ENCODE results near the gene PDE11A. TPM values are rescaled to one million over a fixed set of nuclear protein-coding genes. Genes with fewer than 3 reads are reported as not detected.

PDE11A gene
- total RNA-seq, 6 experiments from 2014 or later = 1.2 to 9.4 (median 6.3) TPM

DNA sequence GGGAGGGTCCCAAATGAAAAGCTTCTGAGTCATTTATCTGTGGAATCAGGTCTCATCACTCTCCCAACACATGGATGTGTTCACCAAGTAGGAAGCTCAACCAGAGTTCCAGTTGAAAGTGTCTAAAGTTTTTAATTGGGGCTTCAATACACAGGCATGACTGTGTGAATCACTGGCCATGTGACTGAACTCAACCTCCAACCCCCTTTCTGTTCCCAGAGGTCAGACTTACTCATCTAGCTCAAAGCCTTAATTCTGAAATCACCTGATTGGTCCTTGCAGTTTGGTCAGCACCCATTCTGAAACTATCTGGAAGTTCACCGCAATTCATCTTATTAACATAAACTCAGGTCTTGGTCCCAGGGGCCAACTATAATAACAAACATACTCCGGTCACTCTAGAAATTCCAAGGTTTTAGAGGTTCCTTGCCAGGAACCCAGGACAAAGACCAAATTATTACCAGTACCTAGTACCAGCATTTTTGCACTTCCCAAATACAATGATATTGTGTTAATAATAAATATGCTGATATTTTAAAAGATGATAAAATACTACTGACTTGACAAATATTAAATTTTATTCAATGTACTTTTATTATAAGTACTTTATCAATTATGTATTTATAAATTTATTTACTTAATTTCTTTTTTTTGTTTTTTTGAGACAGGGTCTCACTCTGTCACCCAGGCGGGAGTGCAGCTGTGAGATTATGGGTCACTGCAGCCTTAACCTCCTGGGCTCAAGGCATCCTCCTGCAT lies 28.9 kb upstream of the PDE11A start:
- DNase-seq = no peak
- WGBS (ENCODE audit: insufficient coverage, low coverage, low lambda C conversion rate, missing lambda C conversion rate) = 90% methylated on average over 3 of the region's 3 CpGs

DNA sequence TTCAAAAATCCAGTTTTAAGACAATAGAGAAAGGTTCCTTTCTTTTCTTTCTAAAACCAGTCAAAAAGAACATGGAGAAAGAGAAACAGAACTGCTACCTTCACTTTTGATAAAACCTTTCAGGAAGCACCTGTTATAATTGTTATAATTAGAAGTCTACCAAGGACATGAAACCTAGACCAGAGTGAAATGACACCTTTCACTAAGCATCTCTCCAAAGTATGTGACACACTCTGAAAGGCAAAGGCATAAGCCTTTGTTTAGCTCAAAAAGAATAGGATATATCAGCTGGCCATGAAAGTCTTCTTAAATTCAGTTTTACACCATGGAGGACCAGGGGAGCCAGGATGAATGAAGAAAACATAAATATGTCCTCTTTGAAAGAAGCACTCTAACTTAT lies 20.9 kb upstream of the PDE11A start:
- ATAC-seq = no peak
- Histone ChIP-seq H3K27me3 (no peaks in the 10 kb centered on the region), H3K27ac (no peak overlapping the region), H3K4me1 (no peaks in the 10 kb centered on the region), H3K4me3 (no peak overlapping the region), H3K9me3 (no peaks in the 10 kb centered on the region), H3K36me3 (no peaks in the 10 kb centered on the region)
- DNase-seq = no peak
- TF ChIP-seq, protein P1, sequence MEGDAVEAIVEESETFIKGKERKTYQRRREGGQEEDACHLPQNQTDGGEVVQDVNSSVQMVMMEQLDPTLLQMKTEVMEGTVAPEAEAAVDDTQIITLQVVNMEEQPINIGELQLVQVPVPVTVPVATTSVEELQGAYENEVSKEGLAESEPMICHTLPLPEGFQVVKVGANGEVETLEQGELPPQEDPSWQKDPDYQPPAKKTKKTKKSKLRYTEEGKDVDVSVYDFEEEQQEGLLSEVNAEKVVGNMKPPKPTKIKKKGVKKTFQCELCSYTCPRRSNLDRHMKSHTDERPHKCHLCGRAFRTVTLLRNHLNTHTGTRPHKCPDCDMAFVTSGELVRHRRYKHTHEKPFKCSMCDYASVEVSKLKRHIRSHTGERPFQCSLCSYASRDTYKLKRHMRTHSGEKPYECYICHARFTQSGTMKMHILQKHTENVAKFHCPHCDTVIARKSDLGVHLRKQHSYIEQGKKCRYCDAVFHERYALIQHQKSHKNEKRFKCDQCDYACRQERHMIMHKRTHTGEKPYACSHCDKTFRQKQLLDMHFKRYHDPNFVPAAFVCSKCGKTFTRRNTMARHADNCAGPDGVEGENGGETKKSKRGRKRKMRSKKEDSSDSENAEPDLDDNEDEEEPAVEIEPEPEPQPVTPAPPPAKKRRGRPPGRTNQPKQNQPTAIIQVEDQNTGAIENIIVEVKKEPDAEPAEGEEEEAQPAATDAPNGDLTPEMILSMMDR (IDR thresholded peaks at IDR 0.05) = no peak
- intact Hi-C loops (cut with DNase I) = no loop called here

More for the DNA sequence above, 28.9 kb upstream of the PDE11A start:
- TF ChIP-seq, protein P1 (IDR thresholded peaks at IDR 0.05) = no peak
- TF ChIP-seq POLR2A (IDR thresholded peaks at IDR 0.05) = no peak
- Histone ChIP-seq H3K36me3 (no peaks in the 10 kb centered on the region), H3K4me3 (no peak overlapping the region), H3K27ac (no peak overlapping the region), H3K9me3 (no peaks in the 10 kb centered on the region), H3K27me3 (no peaks in the 10 kb centered on the region), H3K4me1 (no peaks in the 10 kb centered on the region)
- no peak for ATAC-seq
- intact Hi-C loops (cut with DNase I) = no loop called here

DNA sequence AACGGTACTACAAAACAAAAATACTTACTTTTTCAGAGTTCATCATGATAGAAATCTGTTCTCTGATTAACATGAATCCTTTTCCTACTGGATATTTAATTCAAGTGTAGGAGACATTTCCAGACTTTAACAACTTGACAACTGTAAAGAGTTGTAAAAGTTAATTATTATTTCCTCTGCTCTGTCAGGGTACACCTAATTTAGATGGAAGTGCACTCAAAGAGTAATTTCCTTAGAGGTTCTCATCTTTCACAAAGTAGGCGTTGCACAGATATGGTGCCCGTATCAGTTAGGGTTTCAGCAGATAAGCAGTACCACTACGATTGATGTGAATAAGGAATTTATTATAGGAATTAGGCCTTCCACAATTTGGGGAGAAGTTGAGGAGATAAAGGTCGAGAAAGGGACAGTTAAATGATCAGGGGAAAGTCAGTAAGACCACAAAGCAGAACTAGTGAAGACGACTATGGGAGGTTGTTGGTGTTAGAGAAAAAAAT lies 16.2 kb upstream of the PDE11A start:
- no peak for ATAC-seq
- TF ChIP-seq POLR2A (IDR thresholded peaks at IDR 0.05) = no peak
- TF ChIP-seq, protein P1 (IDR thresholded peaks at IDR 0.05) = no peak
- intact Hi-C loops (cut with DNase I) = no loop called here
- H3K9me3 ChIP-seq = no peaks in the 10 kb centered on the region
- H3K4me3 ChIP-seq = no peak overlapping the region
- 60% methylated on average over 6 of the region's 6 CpGs for WGBS (ENCODE audit: insufficient coverage, low coverage, low lambda C conversion rate, missing lambda C conversion rate)
- no peaks in the 10 kb centered on the region for H3K27me3 ChIP-seq
- H3K36me3 ChIP-seq = no peaks in the 10 kb centered on the region
- no peaks in the 10 kb centered on the region for H3K4me1 ChIP-seq
- no peak for DNase-seq
- H3K27ac ChIP-seq = no peak overlapping the region

DNA sequence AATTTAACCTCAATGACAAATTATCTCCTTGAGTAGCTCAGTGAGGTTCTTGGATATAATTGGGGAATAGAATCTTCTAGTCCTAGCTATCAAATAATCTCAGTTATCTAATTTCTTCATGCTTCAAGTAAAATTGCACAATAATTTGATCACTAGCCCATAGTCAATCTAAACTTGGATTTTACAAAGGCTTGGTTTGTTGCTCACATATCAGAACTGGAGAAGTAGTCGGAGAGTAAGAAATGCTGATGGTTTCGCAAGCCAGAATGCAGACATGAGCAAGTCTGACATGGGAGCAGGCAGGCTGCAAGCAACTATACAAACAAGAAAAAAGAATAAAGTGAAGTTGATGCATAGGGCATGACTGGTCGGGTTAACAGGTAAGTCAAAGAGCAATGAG lies 11.7 kb upstream of the PDE11A start:
- 42% methylated on average over 3 of the region's 3 CpGs for WGBS (ENCODE audit: insufficient coverage, low coverage, low lambda C conversion rate, missing lambda C conversion rate)

More for the DNA sequence above, 11.7 kb upstream of the PDE11A start:
- no peak for DNase-seq
- no peak for ATAC-seq
- intact Hi-C loops (cut with DNase I) = no loop called here
- no peaks in the 10 kb centered on the region for H3K4me1 ChIP-seq
- H3K36me3 ChIP-seq = no peaks in the 10 kb centered on the region
- H3K27me3 ChIP-seq = no peaks in the 10 kb centered on the region
- TF ChIP-seq, protein P1 (IDR thresholded peaks at IDR 0.05) = no peak
- TF ChIP-seq POLR2A (IDR thresholded peaks at IDR 0.05) = no peak
- H3K27ac ChIP-seq = no peak overlapping the region
- H3K4me3 ChIP-seq = no peak overlapping the region
- H3K9me3 ChIP-seq = no peaks in the 10 kb centered on the region
